GM21737 (cell line): Measurements from ENCODE around the gene MVB12B.
A peak's percentile ranks its signal among the peaks of the same experiment; 100 is the strongest.

Experiments
- ATAC-seq: cut with Tn5 transposase; IDR thresholded peaks from one replicate; pipeline ENCODE4 v1.9.1; 2021; ENCODE audit warnings: mild to moderate bottlenecking, moderate library complexity; ENCODE audit not compliant: unreplicated experiment

The MVB12B gene

DNA sequence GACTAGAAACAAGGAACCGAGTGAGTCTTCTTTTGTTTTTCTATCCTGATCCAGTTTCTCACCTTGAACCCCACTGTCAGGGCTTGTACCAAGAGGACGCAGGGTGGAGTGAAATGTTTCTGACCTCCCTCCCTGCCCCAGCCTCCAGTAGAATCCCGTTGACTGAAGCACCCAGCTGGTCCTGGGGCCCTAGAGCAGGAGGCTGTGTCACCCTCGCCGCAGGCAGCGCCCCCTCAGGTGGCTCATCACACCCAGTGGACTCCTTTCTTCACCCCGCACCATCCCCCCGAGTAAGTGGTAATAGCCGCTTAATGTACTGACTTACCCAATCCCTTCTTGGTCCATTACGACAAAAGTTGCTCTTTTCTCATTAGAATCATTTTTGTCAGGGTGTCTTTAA, 53.8 kb downstream of the MVB12B start:
- ATAC-seq, result no peak

DNA sequence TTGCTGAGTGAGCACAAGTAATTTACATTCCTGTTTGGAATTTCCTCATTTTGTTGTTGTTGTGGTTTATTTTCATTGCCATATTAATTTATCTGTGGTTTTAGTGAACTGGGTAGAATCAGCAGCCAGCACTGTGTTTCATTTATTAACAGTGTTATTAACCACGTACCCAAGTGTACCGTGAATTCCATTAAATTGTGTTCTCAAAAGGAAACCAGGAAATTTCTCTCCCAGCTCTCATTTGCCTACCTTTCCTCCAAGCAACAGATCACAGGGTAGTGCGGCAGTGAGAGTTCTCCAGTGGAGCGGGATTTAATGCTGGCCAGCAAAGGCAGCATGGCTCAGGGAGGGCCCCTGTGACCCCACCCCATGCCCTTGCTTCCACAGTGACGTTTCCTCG, 54.6 kb downstream of the MVB12B start:
- ATAC-seq, result no peak

DNA sequence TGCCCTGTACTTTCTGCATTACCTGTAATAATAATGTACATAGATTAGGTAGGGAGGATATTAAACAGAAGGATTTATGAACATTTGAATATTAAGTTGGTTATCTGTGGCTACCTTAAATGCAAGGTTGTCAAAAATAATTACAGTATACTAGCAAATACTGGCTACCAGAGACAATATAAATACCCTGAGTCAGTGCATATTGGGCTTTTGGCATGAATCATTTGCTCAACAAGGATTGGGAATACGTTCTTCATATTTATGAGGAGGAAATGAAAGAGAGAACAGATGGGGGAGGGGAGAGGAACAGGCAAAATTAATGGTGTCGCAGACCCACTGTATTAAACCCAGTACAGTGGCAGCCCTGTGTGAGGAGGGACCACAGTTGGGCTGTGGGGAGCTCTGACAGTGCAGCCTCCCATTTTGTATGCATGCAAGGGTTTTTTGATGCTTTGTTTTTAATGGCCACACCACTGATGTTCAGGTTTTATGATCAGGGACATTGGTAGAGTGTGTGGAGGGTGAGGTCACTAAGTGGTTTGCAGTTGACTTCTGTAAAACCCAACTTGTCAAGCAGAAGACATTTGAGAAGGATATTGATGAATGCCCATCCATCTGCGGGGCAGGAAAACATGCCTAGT, 56.9 kb downstream of the MVB12B start:
- ATAC-seq, result no peak

DNA sequence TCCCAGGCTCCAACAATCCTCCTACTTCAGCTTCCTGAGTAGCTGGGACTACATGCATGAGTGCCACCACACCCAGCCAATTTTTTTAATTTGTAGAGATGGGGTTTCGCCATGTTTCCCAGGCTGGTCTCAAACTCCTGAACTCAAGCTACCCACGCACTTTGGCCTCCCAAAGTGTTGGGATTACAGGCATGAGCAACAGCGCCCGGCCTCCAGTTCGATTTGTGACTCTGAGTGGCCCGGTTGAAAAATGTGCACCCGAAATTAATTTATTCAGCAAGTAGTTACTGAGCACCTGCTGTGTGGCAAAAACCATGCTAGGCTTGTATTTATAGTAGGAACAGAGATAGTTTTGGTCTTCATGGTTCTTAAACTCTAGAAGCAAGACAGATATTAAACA, 58.3 kb downstream of the MVB12B start:
- ATAC-seq, result no peak

DNA sequence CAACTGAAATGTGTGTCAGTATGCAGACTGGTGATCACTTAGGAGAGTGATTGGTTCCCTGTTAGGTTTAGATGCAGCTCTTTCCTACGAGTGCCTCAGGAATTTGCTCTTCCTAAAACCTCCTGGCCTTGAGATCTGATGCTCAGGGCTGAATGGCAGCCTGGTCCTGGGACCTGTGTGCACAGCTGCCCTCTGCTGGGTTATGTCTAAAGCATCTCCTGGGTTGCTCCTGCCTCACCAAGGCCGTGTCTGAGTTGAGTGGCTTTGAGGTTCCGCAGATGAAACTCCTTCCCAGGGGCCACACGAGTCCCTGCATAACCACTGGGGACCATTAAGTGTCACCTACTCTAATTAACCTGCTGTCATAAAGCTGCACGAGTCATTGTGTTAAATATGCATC, 59.5 kb downstream of the MVB12B start:
- no peak for ATAC-seq

DNA sequence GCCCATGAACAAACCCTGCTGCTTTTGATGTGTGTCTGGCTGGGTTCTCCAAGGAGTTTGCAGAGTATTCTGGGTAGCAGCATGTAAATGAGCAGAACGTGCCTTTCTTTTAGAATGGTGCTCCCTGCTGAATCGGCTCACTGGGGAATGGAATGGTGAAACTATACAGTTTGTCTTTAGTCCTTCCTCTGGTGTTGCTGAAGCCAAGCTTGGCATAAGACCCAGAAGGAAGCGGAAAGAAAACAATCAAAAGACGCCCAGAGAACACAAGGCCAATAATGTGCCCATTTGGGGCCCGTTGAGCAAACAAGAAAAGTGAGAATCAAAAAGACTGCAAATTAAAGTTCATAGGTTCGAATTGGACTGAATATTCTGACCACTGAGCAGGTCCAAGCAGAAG, 60.1 kb downstream of the MVB12B start:
- no peak for ATAC-seq

DNA sequence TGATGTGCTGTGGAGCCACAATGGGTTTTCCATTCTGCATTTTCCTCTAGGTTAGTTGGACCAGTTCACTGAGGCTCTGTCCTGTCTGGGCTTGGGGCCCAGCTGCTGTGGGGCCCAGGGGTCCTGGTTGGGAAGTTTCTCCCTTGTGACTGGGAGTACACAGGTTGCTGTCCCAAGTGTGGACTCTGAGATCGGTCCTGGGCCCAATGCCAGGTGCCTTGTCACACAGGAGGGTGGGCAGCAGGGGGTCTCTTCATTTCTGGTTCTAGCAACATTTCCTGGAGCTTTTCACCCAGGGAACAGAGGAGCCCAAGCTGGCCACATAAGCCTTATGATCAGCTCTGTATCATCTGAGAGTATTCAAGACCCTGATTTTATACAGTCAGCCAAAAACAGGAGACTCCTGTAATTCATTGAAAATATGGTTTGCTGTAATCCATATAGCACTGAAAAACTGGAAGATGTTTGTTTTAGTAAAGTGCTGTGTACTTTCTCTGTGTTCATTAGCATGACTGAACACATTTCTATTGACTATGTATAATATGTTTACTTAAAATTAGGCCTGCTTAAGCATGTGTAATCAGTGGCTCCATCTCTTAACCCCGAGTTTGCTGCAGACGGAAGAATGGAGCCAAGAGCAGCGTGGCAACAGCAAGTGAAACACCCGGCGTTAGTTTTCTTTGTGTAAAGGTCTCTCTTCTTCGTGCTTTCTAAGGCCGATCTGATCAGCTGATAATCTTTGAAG, 62.5 kb downstream of the MVB12B start:
- no peak for ATAC-seq

DNA sequence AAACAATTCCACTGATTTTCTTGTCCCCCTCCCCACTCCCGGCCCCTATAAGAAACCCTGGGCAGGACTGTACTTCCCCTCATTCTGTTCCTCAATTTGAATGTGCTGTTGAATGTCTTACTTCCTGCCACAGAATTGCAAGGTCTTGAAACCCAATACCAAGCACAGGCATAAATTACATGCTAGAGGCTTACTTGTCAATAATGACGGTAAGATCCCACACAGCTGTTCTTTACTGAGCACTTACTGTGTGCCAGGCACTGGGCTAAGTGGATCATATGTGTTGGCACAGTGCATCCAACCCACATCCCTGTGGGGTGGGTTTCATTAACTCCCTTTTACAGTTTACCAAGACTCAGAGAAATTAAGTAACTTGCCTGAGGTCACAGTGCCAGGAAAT, 63.4 kb downstream of the MVB12B start:
- no peak for ATAC-seq

DNA sequence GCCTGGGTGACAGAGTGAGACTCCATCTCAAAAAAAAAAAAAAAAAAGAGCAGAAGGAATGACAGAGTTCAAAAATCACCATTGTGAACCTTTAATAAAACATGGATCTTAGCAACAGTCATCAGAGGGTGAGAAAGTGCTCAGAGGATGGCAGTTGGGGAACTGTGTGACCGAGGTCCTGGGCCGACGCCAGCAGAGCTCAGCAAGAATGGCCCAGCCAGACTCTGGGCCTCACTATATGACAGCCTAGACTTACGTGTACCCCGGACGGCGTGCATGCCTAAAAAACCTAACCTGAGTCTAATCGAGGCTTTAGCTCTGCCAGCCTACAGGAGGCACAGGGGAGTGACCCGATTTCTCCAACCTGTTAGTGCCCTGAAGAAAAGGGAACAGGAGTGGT, 64.3 kb downstream of the MVB12B start:
- no peak for ATAC-seq

DNA sequence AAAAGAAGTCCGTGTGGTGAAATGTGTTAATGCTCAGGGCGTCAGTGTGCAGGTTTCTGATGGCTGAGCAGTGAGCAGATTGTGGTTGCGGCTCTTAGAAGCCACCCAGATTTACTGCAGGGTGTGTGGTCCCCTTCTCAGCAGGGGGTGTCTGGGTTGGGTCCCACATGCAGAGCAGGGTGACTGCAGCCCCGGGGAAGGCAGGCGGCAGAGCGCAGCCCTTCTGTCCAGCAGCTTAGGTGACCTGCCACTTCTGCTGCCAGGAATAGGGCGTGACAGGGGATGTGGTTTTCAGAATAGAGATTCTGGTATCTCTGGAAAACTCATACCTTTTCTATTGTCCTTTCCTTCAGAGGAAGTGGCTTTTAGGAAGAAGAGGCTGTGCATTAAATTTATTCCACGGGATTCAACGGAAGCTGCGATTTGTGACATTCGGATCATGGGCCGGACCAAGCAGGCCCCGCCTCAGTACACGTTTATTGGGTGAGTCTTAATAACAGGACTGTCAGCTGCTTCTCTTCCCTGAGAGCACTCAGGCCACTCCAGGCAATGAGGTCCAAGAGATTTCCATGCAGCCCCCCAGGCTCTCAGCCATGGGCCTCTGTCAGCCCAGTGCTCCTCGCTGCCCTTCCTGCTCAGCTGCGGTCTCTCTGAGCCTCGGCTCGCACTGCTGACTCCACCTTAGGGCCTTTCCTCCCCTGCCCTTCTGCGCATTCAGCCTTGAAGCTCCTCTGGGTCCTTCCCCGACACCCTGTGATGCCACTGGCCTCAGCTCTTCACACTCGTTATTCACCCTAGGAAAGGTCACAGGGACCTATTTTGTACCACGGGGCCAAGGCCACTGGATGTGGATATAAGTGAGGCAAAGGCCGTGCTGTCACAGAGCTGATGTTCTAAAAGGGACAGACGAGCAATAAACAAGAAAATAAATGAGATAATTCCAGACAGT, 65.4 kb downstream of the MVB12B start:
- ATAC-seq, result no peak

DNA sequence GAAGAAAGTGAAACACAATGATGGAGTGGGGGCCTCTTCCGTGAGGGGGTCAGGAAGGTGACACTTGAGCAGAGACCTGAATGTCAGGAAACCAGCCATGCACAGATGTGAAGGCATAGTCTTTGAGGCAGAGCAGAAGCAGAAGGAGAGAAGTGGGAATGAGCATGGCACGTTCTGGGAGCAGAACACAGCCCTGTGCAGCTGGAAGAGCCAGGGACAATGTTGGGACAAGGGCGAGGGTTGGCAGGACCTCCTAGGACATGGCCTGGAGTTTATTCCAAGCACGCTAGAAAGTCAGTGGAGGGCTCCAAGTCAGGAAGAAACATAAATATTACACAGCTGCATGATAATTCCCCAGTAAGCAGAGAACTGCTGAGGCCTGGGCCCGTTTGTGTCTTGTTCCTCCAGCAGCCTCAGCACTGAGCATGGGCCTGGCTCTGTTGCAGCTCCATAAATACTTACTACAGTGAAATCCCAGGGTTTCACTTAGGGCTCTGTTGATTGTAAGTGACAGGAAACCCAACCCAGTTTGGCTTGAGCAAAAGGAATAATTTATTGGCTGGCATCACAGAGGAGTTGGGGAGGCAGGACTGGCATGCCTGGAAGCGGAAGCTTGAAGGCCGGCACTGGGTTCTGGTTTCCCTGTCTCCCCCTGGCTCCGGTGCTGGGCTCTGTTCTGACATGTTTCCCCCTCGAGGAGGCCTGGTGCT, 66.2 kb downstream of the MVB12B start:
- no peak for ATAC-seq

DNA sequence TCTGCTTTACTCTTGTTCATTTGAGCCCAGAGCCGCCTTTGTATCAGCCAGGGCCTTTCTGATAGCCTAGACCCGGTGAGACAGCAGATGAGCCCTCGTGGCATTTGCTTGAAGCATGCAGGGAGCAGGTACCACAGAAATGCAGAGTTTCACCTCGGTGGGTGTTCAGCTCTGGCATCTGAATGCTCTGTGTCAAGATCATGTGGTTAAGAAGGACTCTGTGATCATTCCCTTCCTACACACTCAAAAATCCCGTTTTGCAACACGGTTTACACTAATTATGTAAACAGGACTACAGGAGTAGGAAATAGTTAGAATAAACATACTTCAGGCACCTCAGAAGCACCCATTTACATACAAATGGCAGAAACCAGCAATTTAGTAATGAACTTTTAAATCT, 67.2 kb downstream of the MVB12B start:
- ATAC-seq, result no peak

DNA sequence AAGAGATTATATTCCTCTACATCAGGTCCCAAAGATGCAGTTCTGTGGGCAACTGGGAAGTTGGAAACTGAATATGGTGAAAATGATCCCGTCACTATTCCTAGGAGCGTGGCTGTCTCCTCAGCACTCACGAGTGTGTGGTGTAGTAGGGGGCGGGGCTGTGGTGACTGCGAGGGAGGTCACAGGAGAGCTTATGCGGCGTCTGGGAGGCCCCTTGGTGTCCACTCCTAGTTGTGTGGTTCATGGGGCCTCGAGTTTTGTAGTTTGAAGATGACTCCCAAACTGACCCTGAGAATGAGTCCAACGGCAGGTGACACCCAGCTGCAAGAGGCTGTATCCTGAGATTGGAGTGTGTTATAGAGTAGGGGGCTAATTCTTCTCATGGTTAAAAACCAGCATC, 68.2 kb downstream of the MVB12B start:
- ATAC-seq, result no peak

DNA sequence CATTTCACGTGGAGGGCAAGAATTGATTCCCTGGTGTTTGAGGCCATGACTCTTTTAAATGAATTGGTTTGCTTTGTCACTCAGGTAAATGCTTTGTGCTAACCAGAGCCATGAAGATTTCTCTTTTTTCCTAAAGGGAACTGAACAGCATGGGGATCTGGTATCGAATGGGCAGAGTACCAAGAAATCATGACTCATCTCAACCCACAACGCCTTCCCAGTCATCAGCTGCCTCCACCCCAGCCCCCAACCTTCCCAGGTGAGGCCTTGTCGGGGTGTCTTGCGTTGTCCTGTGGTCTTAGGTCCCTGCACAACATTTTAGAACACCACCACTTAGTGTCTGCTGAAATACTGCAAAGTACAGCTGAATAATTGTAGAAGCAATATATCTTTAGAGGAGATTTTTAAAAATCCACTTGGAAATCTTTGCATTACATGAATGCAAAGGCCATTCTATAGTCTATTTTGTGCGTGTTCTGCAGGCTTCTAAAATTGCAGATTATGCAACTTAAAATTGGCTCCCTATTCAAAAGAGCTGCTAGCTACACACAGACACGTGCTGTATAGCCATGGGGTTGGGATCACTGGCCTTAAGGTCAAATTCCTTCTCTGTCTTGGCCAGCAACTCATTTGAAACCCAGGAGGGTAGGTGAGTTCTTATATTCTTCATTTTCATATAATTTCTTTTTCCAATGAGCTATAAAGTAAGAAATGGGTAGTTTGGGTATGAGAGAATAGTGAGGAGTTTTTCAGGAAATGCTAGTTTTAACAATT, 69.0 kb downstream of the MVB12B start:
- ATAC-seq, result no peak

DNA sequence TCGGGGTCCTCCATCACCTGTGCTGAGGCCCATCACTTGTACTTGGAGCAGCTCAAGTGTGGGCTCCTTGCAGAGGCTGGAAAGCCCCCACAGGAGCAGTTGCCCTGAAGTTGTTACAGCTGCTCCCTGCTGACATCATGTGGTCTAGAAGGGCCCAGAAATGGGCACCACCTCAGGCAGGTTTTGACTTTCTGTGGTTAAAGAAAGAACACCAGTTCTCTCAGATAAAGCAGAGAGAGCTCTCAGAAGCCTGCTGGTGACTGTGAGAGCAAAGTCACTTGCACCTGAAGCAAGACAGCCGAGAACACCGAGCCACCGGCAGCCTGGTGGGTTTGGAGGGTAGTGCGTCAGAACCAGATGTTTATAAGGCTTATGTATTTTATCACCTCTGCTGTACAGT, 70.4 kb downstream of the MVB12B start:
- peak; percentile 78 for ATAC-seq

DNA sequence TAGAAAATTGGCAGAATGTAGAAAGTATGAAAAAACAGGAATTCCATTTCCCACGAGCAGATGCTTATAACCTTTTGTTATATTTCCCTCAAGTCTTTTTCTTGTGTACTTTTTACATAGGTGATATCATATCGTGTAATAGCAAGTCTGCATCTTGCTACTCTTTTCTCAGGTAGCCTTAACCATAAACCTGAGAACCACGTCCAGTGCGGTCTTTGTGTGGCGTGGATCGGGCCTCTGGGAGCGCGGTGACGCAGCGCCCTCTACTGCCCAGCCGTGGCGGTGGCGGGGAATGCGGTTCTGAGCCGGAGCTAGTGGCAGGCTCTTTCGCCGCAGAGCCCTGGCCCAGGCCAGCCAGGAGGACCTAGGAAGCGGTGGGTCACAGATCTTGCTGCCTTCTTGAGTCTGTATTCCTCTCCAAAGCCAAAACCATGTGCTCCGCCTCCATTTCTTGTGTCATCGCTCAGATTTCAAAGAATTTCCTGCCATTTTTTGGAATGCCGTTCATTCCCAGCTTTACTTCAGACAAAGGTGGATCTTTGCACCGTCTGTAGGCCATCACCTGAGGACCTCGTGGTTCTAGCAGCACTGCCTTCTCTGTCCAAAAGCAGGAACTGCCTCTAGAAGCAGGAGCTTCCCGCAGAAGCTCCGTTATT, 71.9 kb downstream of the MVB12B start:
- ATAC-seq, result no peak

DNA sequence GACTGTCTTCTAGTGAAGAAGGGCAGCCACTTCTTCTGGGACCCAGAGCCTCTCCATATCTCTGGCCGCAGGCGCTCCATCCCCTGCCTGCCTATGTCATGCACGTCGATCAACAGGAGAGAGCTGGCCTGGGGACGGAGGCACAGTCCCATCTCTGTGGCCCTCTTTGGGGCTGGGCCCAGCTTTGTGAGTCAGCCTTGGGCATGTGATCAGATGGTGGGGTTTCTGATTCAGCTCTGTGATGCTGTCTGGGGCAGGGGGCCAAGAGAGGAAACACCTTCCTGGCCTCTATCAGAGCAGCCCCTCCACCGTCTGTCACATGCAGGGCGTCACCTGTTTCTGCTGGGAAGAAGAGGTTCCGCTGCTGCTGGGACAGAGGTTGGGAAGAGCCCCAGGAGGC, 72.6 kb downstream of the MVB12B start:
- ATAC-seq, result no peak

DNA sequence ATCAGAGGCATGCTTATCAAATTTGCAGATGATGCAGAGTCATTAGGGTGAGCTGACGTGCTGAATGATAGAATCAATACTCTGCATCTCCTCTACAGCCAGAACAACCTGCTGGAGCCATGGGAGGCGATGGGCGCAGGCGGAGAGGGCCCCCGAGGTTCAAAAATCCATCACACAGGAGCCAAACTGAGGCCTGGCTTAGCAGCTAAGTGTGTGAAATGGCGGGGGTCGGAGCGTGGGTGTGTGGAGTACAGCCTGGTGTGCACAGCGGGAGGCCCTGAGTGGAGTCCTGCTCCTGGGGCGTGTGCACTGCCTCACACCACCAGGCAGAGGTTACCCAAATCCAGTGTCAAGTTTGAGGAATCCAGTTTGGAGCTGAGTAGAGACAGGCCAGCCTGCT, 73.2 kb downstream of the MVB12B start:
- ATAC-seq, result no peak

DNA sequence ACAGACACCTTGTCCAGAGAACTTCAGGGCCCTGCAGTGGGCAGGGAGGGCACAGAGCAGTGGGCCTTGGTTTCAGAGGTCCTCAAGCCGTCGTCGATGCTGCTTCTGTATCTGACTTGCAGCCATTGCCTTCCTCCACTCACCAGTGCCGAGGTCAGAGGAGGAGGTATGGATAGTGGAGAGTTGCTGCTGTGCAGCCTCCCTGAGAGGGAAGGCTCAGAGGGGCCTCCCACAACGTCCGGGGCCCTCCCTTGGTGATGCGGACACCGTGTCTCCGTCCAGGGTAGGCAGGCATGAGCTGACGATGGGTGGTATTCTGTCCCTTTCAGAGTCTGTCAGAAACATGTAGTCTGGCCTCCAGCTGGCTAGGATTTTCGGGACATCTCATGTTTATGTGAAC, 73.9 kb downstream of the MVB12B start:
- ATAC-seq, result no peak

DNA sequence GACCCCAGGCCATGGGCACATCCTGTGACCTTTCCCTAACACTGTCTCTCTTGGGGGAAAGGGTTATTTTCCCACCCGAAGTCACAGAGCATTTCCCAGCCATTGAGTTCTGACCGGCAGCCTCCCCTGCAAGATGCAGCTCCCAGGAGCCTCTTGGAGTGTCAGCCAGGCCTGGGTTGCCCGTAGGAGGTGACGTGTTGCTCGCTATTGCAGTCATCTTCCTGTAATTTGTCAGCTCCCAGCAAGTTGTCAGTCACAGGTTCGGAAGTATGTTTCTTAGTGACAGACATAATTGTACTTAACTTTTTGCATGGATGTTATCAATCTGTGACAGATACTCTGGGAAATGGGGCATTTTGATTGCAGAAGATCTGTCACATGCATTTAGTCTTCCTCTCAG, 74.5 kb downstream of the MVB12B start:
- no peak for ATAC-seq
